H1 (cell line): ENCODE measurements around the gene ARHGAP10. TPM values are rescaled to one million over a fixed set of nuclear protein-coding genes. Genes with fewer than 3 reads are reported as not detected.

Source experiments
- CBX5 ChIP-seq: fragments of 300-800, 300-1000 bp; sonication (generic); IDR thresholded peaks from 2 replicates; pipeline ENCODE4 v1.7.1; 2016; ENCODE audit warnings: antibody characterized with exemption, low read length, low read depth
- CBX8 ChIP-seq: fragments of 300-800, 300-1000 bp; sonication (generic); IDR thresholded peaks from 2 replicates; pipeline ENCODE4 v1.7.1; 2016; ENCODE audit warnings: low read depth, low read length, borderline replicate concordance
- EGR1 ChIP-seq: IDR thresholded peaks from 2 replicates; pipeline ENCODE4 v1.6.1; 2011; ENCODE audit warnings: low read depth, low read length, borderline replicate concordance
- HDAC2 ChIP-seq, 2 experiments: fragments of 300-600 bp in 1 of 2; sonication (generic) in 1 of 2; IDR thresholded peaks; 2 replicates each; pipeline ENCODE4 v1.6.1; 2011 to 2012; ENCODE audit warnings: low read depth in 2 of 2, low read length in 2 of 2, mild to moderate bottlenecking in 2 of 2, moderate library complexity in 2 of 2, borderline replicate concordance in 1 of 2, inconsistent platforms in 1 of 2
- JUND ChIP-seq: IDR thresholded peaks from 2 replicates; pipeline ENCODE4 v1.6.1; 2011; ENCODE audit warnings: mild to moderate bottlenecking, improper control_type of control experiment, low read length
- KDM1A ChIP-seq: fragments of 200-600, 300-600 bp; sonication (generic); IDR thresholded peaks from 2 replicates; pipeline ENCODE4 v1.7.1; 2016; ENCODE audit warnings: mild to moderate bottlenecking, low read length, borderline replicate concordance
- KDM4A ChIP-seq: IDR thresholded peaks from one replicate; pipeline ENCODE4 v1.7.1; 2012; ENCODE audit warnings: low read depth, mild to moderate bottlenecking, moderate library complexity, low read length, inconsistent platforms; ENCODE audit not compliant: severe bottlenecking
- KDM5A ChIP-seq: fragments of 200-600 bp; IDR thresholded peaks from 2 replicates; pipeline ENCODE4 v1.7.1; 2012; ENCODE audit warnings: mild to moderate bottlenecking, low read length, inconsistent platforms, mixed read lengths
- SIN3A ChIP-seq, 2 experiments: IDR thresholded peaks in 1 of 2; conservative IDR thresholded peaks in 1 of 2; 2 replicates each; pipeline ENCODE4 v1.6.1; 2011 to 2012; ENCODE audit warnings: low read length in 2 of 2, improper control_type of control experiment in 1 of 2, low read depth in 1 of 2, mild to moderate bottlenecking in 1 of 2
- polyA plus RNA-seq, 7 experiments: library from polyadenylated mRNA; depleted of rRNA in 3 of 7; stranded (reverse) in 5 of 7; unstranded in 2 of 7; fragments of >200 nt in 5 of 7; fragments of 200-250 nt in 2 of 7; gene quantifications; 1 replicate in 5 of 7; 2 replicates in 1 of 7; 4 replicates in 1 of 7; pipeline versions ENCODE4 v1.2.1 to v1.2.3, GENCODE V29; 2011 to 2013; ENCODE audit warnings: missing spikeins in 2 of 7, mixed read lengths in 2 of 7
- total RNA-seq: library from RNA; stranded (reverse); fragmentation: NEBNext Ultra II Directional; extraction: Animal tissue kit (Norgen Biotek cat#: 25700); gene quantifications from 2 replicates; pipeline ENCODE4 v1.2.1, GENCODE V29; 2021
- TF ChIP-seq, protein P1 (sequence below): fragments of 300-600 bp; sonication (generic); IDR thresholded peaks from 2 replicates; pipeline ENCODE4 v1.7.1; 2012; ENCODE audit warnings: low read length, moderate library complexity, mild to moderate bottlenecking, inconsistent platforms; ENCODE audit not compliant: insufficient replicate concordance

Gene ARHGAP10
- total and polyA plus RNA-seq, 2 of the 8 experiments (the other 6 are each of a cell fraction or from before 2014, with no cell fraction given) = 3.7 to 6.1 TPM

GRCh38 chr4:147938496-147938895 is 206.6 kb downstream of the ARHGAP10 start (continued):
- TF ChIP-seq, protein P1, sequence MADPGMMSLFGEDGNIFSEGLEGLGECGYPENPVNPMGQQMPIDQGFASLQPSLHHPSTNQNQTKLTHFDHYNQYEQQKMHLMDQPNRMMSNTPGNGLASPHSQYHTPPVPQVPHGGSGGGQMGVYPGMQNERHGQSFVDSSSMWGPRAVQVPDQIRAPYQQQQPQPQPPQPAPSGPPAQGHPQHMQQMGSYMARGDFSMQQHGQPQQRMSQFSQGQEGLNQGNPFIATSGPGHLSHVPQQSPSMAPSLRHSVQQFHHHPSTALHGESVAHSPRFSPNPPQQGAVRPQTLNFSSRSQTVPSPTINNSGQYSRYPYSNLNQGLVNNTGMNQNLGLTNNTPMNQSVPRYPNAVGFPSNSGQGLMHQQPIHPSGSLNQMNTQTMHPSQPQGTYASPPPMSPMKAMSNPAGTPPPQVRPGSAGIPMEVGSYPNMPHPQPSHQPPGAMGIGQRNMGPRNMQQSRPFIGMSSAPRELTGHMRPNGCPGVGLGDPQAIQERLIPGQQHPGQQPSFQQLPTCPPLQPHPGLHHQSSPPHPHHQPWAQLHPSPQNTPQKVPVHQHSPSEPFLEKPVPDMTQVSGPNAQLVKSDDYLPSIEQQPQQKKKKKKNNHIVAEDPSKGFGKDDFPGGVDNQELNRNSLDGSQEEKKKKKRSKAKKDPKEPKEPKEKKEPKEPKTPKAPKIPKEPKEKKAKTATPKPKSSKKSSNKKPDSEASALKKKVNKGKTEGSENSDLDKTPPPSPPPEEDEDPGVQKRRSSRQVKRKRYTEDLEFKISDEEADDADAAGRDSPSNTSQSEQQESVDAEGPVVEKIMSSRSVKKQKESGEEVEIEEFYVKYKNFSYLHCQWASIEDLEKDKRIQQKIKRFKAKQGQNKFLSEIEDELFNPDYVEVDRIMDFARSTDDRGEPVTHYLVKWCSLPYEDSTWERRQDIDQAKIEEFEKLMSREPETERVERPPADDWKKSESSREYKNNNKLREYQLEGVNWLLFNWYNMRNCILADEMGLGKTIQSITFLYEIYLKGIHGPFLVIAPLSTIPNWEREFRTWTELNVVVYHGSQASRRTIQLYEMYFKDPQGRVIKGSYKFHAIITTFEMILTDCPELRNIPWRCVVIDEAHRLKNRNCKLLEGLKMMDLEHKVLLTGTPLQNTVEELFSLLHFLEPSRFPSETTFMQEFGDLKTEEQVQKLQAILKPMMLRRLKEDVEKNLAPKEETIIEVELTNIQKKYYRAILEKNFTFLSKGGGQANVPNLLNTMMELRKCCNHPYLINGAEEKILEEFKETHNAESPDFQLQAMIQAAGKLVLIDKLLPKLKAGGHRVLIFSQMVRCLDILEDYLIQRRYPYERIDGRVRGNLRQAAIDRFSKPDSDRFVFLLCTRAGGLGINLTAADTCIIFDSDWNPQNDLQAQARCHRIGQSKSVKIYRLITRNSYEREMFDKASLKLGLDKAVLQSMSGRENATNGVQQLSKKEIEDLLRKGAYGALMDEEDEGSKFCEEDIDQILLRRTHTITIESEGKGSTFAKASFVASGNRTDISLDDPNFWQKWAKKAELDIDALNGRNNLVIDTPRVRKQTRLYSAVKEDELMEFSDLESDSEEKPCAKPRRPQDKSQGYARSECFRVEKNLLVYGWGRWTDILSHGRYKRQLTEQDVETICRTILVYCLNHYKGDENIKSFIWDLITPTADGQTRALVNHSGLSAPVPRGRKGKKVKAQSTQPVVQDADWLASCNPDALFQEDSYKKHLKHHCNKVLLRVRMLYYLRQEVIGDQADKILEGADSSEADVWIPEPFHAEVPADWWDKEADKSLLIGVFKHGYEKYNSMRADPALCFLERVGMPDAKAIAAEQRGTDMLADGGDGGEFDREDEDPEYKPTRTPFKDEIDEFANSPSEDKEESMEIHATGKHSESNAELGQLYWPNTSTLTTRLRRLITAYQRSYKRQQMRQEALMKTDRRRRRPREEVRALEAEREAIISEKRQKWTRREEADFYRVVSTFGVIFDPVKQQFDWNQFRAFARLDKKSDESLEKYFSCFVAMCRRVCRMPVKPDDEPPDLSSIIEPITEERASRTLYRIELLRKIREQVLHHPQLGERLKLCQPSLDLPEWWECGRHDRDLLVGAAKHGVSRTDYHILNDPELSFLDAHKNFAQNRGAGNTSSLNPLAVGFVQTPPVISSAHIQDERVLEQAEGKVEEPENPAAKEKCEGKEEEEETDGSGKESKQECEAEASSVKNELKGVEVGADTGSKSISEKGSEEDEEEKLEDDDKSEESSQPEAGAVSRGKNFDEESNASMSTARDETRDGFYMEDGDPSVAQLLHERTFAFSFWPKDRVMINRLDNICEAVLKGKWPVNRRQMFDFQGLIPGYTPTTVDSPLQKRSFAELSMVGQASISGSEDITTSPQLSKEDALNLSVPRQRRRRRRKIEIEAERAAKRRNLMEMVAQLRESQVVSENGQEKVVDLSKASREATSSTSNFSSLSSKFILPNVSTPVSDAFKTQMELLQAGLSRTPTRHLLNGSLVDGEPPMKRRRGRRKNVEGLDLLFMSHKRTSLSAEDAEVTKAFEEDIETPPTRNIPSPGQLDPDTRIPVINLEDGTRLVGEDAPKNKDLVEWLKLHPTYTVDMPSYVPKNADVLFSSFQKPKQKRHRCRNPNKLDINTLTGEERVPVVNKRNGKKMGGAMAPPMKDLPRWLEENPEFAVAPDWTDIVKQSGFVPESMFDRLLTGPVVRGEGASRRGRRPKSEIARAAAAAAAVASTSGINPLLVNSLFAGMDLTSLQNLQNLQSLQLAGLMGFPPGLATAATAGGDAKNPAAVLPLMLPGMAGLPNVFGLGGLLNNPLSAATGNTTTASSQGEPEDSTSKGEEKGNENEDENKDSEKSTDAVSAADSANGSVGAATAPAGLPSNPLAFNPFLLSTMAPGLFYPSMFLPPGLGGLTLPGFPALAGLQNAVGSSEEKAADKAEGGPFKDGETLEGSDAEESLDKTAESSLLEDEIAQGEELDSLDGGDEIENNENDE = no peak
- TF ChIP-seq CBX8 (no peak), SIN3A (conservative IDR thresholded peaks at IDR 0.05 in 1 of 2, IDR thresholded peaks at IDR 0.05 in 1 of 2; ENCODE audit: low read depth in 1 of 2, low read length in 2 of 2) (no peak), EGR1 (no peak), JUND (no peak), KDM5A (no peak), HDAC2 (IDR thresholded peaks at IDR 0.05; ENCODE audit: borderline replicate concordance in 1 of 2, low read depth in 2 of 2, low read length in 2 of 2) (no peak), CBX5 (no peak), KDM4A (no peak), KDM1A (no peak)
